ENCODE measurements around the gene SEMA3E. TPM values are rescaled to one million over a fixed set of nuclear protein-coding genes. Genes with fewer than 3 reads are reported as not detected.

Gene SEMA3E
- total and polyA plus RNA-seq, 8 donors, result 0.19 to 9.2 (median 0.93) TPM; not detected in 1

- H3K27ac ChIP-seq, result no peak overlapping the region
- peak in 4 of 7 experiments; percentile 32 to 57 (median 53) for TF ChIP-seq CTCF (IDR thresholded peaks at IDR 0.05)
- no peak for TF ChIP-seq POLR2AphosphoS5 (IDR thresholded peaks at IDR 0.05)
- no peak for TF ChIP-seq EP300 (IDR thresholded peaks at IDR 0.05)
- peaks cover 0 to 6% (median 0%) of the 10 kb centered on the region in 4 donors for H3K4me1 ChIP-seq
- H3K4me3 ChIP-seq, result no peak overlapping the region
- no peaks in the 10 kb centered on the region for H3K9me3 ChIP-seq
- H3K27me3 ChIP-seq, result no peaks in the 10 kb centered on the region
- DNase-seq, result peak; percentile 26 to 77
- intact Hi-C loops (cut with DNase I; ENCODE audit: low total_unique reads), result loop anchor here (5.0 kb wide), 1 partner anchor 246 kb away; no protein-coding TSS in a partner anchor
- no peaks in the 10 kb centered on the region for H3K36me3 ChIP-seq
- 26 to 30% (median 28%) methylated on average over 3 of the region's 3 CpGs for WGBS, 5 donors
Measured at GRCh38 chr7:83410989-83411591, 237.8 kb downstream of the SEMA3E start.

GRCh38 chr7:83394776-83395175 lies 254.2 kb downstream of the SEMA3E start:
- TF ChIP-seq POLR2A (IDR thresholded peaks at IDR 0.05) (no peak), CTCF (IDR thresholded peaks at IDR 0.05) (no peak), EP300 (IDR thresholded peaks at IDR 0.05) (no peak), POLR2AphosphoS5 (IDR thresholded peaks at IDR 0.05) (no peak)

GRCh38 chr7:83388436-83388835 lies 260.5 kb downstream of the SEMA3E start:
- Histone ChIP-seq H3K27ac (no peak overlapping the region), H3K4me1 (no peaks in the 10 kb centered on the region), H3K4me3 (no peak overlapping the region), H3K9me3 (no peaks in the 10 kb centered on the region), H3K27me3 (no peaks in the 10 kb centered on the region), H3K36me3 (no peaks in the 10 kb centered on the region)
- DNase-seq, result no peak
- no peak for TF ChIP-seq POLR2AphosphoS5 (IDR thresholded peaks at IDR 0.05)
- TF ChIP-seq EP300 (IDR thresholded peaks at IDR 0.05), result no peak
- no peak for TF ChIP-seq CTCF (IDR thresholded peaks at IDR 0.05)
- TF ChIP-seq POLR2A (IDR thresholded peaks at IDR 0.05), result no peak
- intact Hi-C loops (cut with DNase I; ENCODE audit: low total_unique reads), result no loop called here

More at GRCh38 chr7:83394776-83395175, 254.2 kb downstream of the SEMA3E start:
- intact Hi-C loops (cut with DNase I; ENCODE audit: low total_unique reads), result no loop called here
- Histone ChIP-seq H3K4me3 (no peak overlapping the region), H3K36me3 (no peaks in the 10 kb centered on the region), H3K9me3 (no peaks in the 10 kb centered on the region), H3K27me3 (no peaks in the 10 kb centered on the region), H3K4me1 (no peaks in the 10 kb centered on the region), H3K27ac (no peak overlapping the region)
- DNase-seq, result no peak

DNA sequence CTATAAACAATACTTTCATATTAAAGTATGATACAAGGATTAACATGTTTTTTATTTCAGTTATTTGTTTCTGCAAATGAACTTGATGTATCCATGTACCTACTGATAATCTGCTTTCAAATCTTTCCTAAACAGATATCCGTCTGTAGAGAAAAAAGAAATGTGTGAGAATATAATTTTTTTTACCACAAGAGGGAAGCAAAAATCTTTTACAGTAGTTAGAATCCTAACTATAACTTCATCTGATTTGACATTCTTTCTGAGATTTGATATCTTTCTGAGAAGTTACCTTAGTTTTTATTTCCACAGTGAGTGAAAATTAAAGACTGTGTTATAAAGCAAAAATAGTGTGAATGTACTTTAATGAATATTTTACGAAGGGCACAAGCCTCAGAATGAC lies 282.3 kb downstream of the SEMA3E start:
- Histone ChIP-seq H3K4me3 (no peak overlapping the region), H3K27ac (no peak overlapping the region), H3K9me3 (no peaks in the 10 kb centered on the region), H3K36me3 (no peaks in the 10 kb centered on the region), H3K27me3 (no peaks in the 10 kb centered on the region), H3K4me1 (no peaks in the 10 kb centered on the region)
- no peak for DNase-seq
- TF ChIP-seq EP300 (IDR thresholded peaks at IDR 0.05) (no peak), POLR2AphosphoS5 (IDR thresholded peaks at IDR 0.05) (no peak), CTCF (IDR thresholded peaks at IDR 0.05) (no peak), POLR2A (IDR thresholded peaks at IDR 0.05) (no peak)
- WGBS, 5 donors, result 40 to 56% (median 47%) methylated on average over 2 of the region's 2 CpGs
- intact Hi-C loops (cut with DNase I; ENCODE audit: low total_unique reads), result no loop called here
